Measurements from ENCODE around the gene KRTAP10-3. TPM values are rescaled to one million over a fixed set of nuclear protein-coding genes. Genes with fewer than 3 reads are reported as not detected.

The KRTAP10-3 gene
- total RNA-seq, 6 donors from 2014 or later, result not detected

DNA sequence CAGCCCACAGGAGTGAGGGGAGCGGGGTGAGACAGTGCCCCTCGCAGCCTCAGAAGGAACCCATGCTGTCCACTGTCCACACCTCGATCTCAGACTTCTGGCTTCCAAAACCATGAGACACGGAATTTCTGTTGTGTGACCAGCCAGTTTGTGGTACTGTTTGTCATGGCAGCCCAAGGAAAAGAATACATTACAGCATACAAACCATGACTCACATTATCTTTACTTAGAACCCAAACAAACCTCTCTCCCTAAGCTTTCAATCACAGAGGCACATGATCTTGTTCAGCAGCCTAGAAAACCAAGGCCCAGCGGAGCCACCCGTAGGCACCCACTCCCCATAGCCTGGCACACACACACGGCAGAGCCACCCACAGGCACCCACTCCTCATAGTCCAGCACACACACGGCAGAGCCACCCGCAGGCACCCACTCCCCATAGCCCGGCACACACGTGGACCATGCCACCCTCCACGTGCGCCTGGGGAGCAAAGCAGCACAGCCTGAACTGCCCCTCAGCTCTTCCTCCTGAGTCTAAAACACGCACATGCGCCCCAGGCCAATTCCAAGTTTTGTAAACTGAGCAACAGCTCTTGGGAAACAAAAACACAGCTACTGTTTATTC lies 14.5 kb upstream of the KRTAP10-3 start:
- H3K4me1 ChIP-seq, result no peaks in the 10 kb centered on the region
- no peak overlapping the region for H3K4me3 ChIP-seq
- H3K9me3 ChIP-seq, result peaks cover 0 to 24% (median 11%) of the 10 kb centered on the region in 4 donors
- H3K27me3 ChIP-seq, result no peaks in the 10 kb centered on the region
- TF ChIP-seq EP300 (IDR thresholded peaks at IDR 0.05), result no peak
- TF ChIP-seq POLR2A (IDR thresholded peaks at IDR 0.05), result no peak
- no peak for TF ChIP-seq POLR2AphosphoS5 (IDR thresholded peaks at IDR 0.05)
- TF ChIP-seq, protein P1, sequence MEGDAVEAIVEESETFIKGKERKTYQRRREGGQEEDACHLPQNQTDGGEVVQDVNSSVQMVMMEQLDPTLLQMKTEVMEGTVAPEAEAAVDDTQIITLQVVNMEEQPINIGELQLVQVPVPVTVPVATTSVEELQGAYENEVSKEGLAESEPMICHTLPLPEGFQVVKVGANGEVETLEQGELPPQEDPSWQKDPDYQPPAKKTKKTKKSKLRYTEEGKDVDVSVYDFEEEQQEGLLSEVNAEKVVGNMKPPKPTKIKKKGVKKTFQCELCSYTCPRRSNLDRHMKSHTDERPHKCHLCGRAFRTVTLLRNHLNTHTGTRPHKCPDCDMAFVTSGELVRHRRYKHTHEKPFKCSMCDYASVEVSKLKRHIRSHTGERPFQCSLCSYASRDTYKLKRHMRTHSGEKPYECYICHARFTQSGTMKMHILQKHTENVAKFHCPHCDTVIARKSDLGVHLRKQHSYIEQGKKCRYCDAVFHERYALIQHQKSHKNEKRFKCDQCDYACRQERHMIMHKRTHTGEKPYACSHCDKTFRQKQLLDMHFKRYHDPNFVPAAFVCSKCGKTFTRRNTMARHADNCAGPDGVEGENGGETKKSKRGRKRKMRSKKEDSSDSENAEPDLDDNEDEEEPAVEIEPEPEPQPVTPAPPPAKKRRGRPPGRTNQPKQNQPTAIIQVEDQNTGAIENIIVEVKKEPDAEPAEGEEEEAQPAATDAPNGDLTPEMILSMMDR (IDR thresholded peaks at IDR 0.05), result no peak
- no peak overlapping the region for H3K27ac ChIP-seq
- no peaks in the 10 kb centered on the region for H3K36me3 ChIP-seq
- DNase-seq, result no peak
- WGBS, 2 donors, result 83 to 86% methylated on average over 7 to 15 of the region's 15 CpGs
- ATAC-seq (ENCODE audit: low FRiP score in 2 of 2), result no peak

DNA sequence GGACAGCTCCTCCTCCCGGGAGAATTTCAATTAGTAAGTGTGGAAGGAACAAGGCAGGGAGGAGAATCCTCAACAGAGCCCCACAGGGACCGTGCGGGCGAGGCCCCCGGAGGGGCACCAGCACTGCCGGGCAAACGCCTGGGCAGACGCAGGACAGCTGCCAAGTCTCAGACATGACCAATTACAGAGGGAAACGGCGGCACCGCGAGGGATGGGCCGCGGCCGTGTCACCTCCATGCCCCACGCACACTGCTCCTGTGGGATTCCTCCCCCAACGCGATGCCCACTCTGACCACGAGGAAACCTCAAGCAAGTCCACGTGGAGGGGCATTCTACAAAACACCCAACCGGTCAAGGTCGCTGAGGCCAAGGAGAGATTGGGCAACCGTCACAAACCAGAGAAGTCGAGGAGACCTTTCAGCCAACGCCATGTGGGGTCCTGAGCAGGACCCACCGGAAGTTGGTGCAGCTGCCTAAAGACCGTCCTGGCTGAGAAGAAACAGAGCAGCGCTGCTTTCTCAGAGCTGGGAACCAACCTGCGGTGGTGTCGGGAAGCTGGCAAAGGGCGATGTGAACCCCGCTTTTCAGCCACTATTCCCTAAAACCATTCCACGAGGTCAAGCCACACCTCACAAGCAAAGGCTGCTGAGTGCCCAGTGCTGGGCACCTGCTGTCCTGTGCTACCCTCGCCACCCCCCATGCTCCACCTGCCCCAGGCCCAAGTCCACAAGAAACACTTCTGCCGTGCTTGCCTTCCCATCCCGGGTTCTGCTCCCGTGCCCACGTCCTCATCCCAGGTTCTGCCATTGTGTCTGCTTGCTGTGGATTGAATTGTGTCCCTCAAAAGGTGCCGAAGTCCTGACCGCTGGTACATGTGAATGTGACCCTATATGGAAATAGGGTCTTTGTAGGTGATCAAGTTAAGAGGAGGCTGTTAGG lies 13.5 kb upstream of the KRTAP10-3 start:
- 89 to 91% methylated on average over 39 of the region's 40 CpGs for WGBS, 2 donors
- no peak for TF ChIP-seq EP300 (IDR thresholded peaks at IDR 0.05)
- no peak for TF ChIP-seq POLR2AphosphoS5 (IDR thresholded peaks at IDR 0.05)
- TF ChIP-seq POLR2A (IDR thresholded peaks at IDR 0.05), result no peak
- TF ChIP-seq, protein P1 (IDR thresholded peaks at IDR 0.05), result no peak
- Histone ChIP-seq H3K27ac (no peak overlapping the region), H3K27me3 (no peaks in the 10 kb centered on the region), H3K4me3 (no peak overlapping the region), H3K36me3 (no peaks in the 10 kb centered on the region), H3K4me1 (no peaks in the 10 kb centered on the region), H3K9me3 (peaks cover 0 to 17% (median 7%) of the 10 kb centered on the region in 4 donors)
- ATAC-seq (ENCODE audit: low FRiP score in 2 of 2) (no peak), DNase-seq (peak in 1 of 2 donors; percentile 75)

DNA sequence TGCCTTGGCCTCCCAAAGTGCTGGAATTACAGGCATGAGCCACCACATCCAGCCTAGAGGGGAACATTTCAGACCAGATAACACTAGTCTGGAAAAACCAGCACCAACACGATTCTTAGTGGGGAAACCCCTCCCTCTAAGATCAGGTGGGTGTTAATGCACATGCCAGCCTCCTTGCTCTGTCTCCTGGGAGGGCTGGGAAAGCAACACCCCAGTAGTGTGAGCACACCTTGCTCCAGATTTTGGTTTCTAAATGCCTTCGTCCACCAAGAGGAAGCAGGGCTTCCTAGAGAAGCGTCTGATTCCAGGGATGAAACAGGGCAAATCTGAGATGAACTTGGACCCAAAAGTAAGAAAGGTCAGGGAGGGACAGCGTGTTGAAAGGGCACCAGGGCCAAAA lies 12.7 kb upstream of the KRTAP10-3 start:
- ATAC-seq (ENCODE audit: low FRiP score in 2 of 2) (no peak), DNase-seq (no peak)
- Histone ChIP-seq H3K4me1 (no peaks in the 10 kb centered on the region), H3K27ac (no peak overlapping the region), H3K36me3 (no peaks in the 10 kb centered on the region), H3K4me3 (no peak overlapping the region), H3K9me3 (peaks cover 0 to 11% (median 0%) of the 10 kb centered on the region in 4 donors), H3K27me3 (no peaks in the 10 kb centered on the region)
- TF ChIP-seq POLR2AphosphoS5 (IDR thresholded peaks at IDR 0.05) (no peak), POLR2A (IDR thresholded peaks at IDR 0.05) (no peak), EP300 (IDR thresholded peaks at IDR 0.05) (no peak)
- TF ChIP-seq, protein P1 (IDR thresholded peaks at IDR 0.05), result no peak
- 80 to 81% methylated on average over 4 of the region's 4 CpGs for WGBS, 2 donors

DNA sequence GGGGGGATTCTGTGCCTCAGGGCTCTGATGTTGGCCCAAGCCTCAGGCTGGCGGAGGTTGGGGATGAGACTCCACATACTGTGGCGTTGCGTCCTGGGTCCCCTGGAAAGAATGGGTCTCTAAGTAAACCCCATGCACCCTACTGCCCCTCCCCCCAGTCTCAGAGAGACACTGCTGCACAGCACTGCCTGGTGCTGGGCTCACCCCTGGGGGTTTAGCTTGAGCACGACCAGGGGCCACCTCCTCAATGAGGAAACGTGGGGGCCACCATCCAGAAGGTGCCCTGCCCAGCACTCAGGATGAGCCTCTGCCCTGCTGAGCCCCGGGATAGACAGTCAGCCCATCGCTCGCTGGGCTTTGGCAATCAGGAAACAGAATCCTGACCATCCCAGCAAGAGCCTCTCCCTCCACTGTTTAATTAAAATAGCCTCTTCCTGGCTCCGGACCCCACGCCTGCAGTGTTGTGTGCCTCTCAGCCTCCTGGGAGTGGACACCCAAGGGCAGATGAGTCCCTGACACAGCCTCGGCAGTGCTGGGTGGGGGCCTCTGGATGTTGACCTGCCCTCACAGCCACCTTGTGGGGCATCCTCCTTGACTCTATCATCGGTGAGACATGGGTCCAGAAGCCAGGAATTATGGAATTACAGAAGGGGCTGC lies 11.4 kb upstream of the KRTAP10-3 start:
- Histone ChIP-seq H3K27ac (no peak overlapping the region), H3K4me1 (no peaks in the 10 kb centered on the region), H3K36me3 (no peaks in the 10 kb centered on the region), H3K9me3 (peaks cover 0 to 11% (median 0%) of the 10 kb centered on the region in 4 donors), H3K27me3 (no peaks in the 10 kb centered on the region), H3K4me3 (no peak overlapping the region)
- no peak for TF ChIP-seq POLR2A (IDR thresholded peaks at IDR 0.05)
- ATAC-seq (ENCODE audit: low FRiP score in 2 of 2) (no peak), DNase-seq (no peak)
- 72 to 84% methylated on average over 8 to 12 of the region's 12 CpGs for WGBS, 2 donors
